ENCODE data around the gene RHBDD1. TPM values are rescaled to one million over a fixed set of nuclear protein-coding genes. Genes with fewer than 3 reads are reported as not detected.

RHBDD1 gene
- total RNA-seq, 1 experiment from 2014 or later: 28.0 TPM

DNA sequence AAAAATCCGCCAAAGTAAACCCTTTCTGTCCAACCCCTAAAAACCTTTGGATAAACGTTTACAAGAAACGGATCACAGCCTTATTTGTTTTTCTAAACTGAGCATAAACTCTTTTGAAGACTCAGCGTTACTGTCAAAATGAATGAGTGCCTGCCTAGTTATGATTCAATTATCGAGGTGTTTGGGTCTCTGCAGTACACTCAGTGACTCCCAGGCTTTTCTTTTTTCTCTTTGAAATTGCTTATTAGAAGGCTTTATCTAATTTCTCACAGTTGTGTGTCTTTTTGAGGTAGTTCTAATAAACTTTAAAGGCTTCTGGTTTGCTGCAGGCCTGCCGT is 663 bp downstream of the RHBDD1 start:
- DNase-seq (ENCODE audit: low spot score): no peak
- peak overlapping the region; percentile 64 for H3K4me3 ChIP-seq (ENCODE audit: low read depth, low read length, poor library complexity, severe bottlenecking)

GRCh38 chr2:226837334-226837733 is 1.5 kb downstream of the RHBDD1 start:
- no peak for TF ChIP-seq CTCF (conservative IDR thresholded peaks at IDR 0.05; ENCODE audit: low read depth, low read length)
- no peak for TF ChIP-seq EZH2 (IDR thresholded peaks at IDR 0.05; ENCODE audit: borderline replicate concordance, low read depth, low read length, poor library complexity, severe bottlenecking)
- POLR2A ChIA-PET (ENCODE audit: low non-redundant PET): no interaction called here

More for the DNA sequence above, 663 bp downstream of the RHBDD1 start:
- Histone ChIP-seq H3K9me3 (ENCODE audit: low read depth, low read length, poor library complexity, severe bottlenecking) (no peaks in the 10 kb centered on the region), H3K27me3 (replicated peaks; ENCODE audit: insufficient read depth, low read depth, low read length, poor library complexity) (no peaks in the 10 kb centered on the region), H3K27ac (ENCODE audit: low read depth, low read length, poor library complexity, severe bottlenecking) (peak overlapping the region; percentile 88), H3K36me3 (ENCODE audit: insufficient read depth, low read length, poor library complexity, severe bottlenecking) (no peaks in the 10 kb centered on the region), H3K4me1 (ENCODE audit: insufficient read depth, low read length, poor library complexity, severe bottlenecking) (peaks cover 12% of the 10 kb centered on the region)
- BruUV-seq (replicated peaks): no TSS peak
- CTCF ChIA-PET: no interaction called here
- POLR2A ChIA-PET (ENCODE audit: low non-redundant PET): no interaction called here
- intact Hi-C loops (cut with micrococcal nuclease; ENCODE audit: unreplicated experiment): no loop called here
- TF ChIP-seq CTCF (conservative IDR thresholded peaks at IDR 0.05; ENCODE audit: low read depth, low read length): no peak
- no peak for TF ChIP-seq EZH2 (IDR thresholded peaks at IDR 0.05; ENCODE audit: borderline replicate concordance, low read depth, low read length, poor library complexity, severe bottlenecking)

DNA sequence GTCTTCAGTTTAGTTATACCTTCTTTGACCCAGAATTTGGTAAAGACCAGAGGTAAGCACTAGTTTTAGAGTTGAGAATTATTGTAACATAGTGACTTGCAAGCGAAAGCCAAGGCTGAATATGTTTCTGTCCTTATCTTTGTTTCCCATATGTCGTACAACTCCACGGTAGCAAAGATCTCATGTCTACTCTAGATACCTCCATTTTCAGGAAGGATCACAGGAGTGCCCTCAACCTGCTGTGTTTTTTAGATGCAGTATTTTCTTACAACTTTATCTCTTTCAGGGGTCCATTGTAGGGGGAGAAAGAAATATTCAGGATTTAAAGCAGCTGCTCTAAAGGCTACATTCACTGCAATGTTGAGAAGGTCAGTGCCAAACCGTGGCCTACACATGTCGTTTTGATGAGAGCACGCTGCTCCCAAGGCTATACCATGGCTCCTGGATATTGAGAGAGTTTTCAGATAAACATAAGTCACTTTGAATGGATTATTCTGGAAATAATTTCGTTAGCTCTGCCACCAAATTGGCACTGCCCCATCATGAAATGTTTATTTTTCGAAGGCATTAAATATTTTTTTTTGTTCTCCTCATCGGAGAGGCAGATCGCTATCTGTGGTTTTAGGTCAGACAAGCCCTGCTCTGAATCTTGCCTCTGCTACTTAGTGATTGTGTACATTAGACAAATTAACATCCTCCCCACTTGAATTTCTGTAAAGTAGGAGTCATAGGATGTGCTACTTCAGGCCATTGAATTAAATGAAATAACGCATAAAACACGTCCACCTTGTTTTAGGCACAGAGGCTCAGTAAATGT is 2.1 kb downstream of the RHBDD1 start:
- CTCF ChIA-PET: no interaction called here
- Histone ChIP-seq H3K4me3 (ENCODE audit: low read depth, low read length, poor library complexity, severe bottlenecking) (no peak overlapping the region), H3K27me3 (replicated peaks; ENCODE audit: insufficient read depth, low read depth, low read length, poor library complexity) (no peaks in the 10 kb centered on the region), H3K9me3 (ENCODE audit: low read depth, low read length, poor library complexity, severe bottlenecking) (no peaks in the 10 kb centered on the region), H3K27ac (ENCODE audit: low read depth, low read length, poor library complexity, severe bottlenecking) (no peak overlapping the region), H3K36me3 (ENCODE audit: insufficient read depth, low read length, poor library complexity, severe bottlenecking) (no peaks in the 10 kb centered on the region), H3K4me1 (ENCODE audit: insufficient read depth, low read length, poor library complexity, severe bottlenecking) (peaks cover 12% of the 10 kb centered on the region)
- no peak for DNase-seq (ENCODE audit: low spot score)
- BruUV-seq (replicated peaks): no TSS peak
- intact Hi-C loops (cut with micrococcal nuclease; ENCODE audit: unreplicated experiment): no loop called here
- no peak for TF ChIP-seq EZH2 (IDR thresholded peaks at IDR 0.05; ENCODE audit: borderline replicate concordance, low read depth, low read length, poor library complexity, severe bottlenecking)
- no peak for TF ChIP-seq CTCF (conservative IDR thresholded peaks at IDR 0.05; ENCODE audit: low read depth, low read length)
- POLR2A ChIA-PET (ENCODE audit: low non-redundant PET): interaction anchor here (0.6 kb wide), 1 partner anchor 635 kb away, joined by 13 read pairs; no protein-coding TSS in a partner anchor

More at GRCh38 chr2:226837334-226837733, 1.5 kb downstream of the RHBDD1 start:
- CTCF ChIA-PET: no interaction called here
- no peaks in the 10 kb centered on the region for H3K27me3 ChIP-seq (replicated peaks; ENCODE audit: insufficient read depth, low read depth, low read length, poor library complexity)
- no peaks in the 10 kb centered on the region for H3K36me3 ChIP-seq (ENCODE audit: insufficient read depth, low read length, poor library complexity, severe bottlenecking)
- peaks cover 12% of the 10 kb centered on the region for H3K4me1 ChIP-seq (ENCODE audit: insufficient read depth, low read length, poor library complexity, severe bottlenecking)
- H3K4me3 ChIP-seq (ENCODE audit: low read depth, low read length, poor library complexity, severe bottlenecking): peak overlapping the region; percentile 64
- no peaks in the 10 kb centered on the region for H3K9me3 ChIP-seq (ENCODE audit: low read depth, low read length, poor library complexity, severe bottlenecking)
- H3K27ac ChIP-seq (ENCODE audit: low read depth, low read length, poor library complexity, severe bottlenecking): no peak overlapping the region
- BruUV-seq (replicated peaks): no TSS peak
- no peak for DNase-seq (ENCODE audit: low spot score)
- intact Hi-C loops (cut with micrococcal nuclease; ENCODE audit: unreplicated experiment): no loop called here

Measured in A673 (cell line).